HEK293 (cell line): ENCODE results near the gene HYOU1.
A peak's percentile ranks its signal among the peaks of the same experiment; 100 is the strongest.

Experiments
- CTCF ChIA-PET: fragments of 350-600 bp; formaldehyde crosslinking; extraction: SDS; loops from one replicate; lab custom pipeline; 2021; ENCODE audit warnings: antibody characterized with exemption; lab: Yijun Ruan, JAX
- POLR2A ChIA-PET: fragments of 300-600 bp; formaldehyde crosslinking; extraction: SDS; loops from one replicate; lab custom pipeline; 2020; ENCODE audit warnings: antibody characterized with exemption, inconsistent platforms; lab: Yijun Ruan, JAX
- H3K27ac ChIP-seq: fragments of 200-500 bp; sonication (Bioruptor generic); 2 replicates; pipeline ENCODE4 v1.5.1; 2014; ENCODE audit warnings: low read depth, low read length, control low read depth, inconsistent platforms; ENCODE audit errors: extremely low read depth
- H3K36me3 ChIP-seq, 2 experiments: fragments of 200-500 bp in 1 of 2; sonication (Bioruptor generic) in 1 of 2; 1 replicate in 1 of 2; 2 replicates in 1 of 2; pipeline ENCODE4 v1.5.1; 2014 to 2017; ENCODE audit warnings: inconsistent platforms in 2 of 2, low read length in 2 of 2; ENCODE audit not compliant: control insufficient read depth in 2 of 2, insufficient read depth in 1 of 2
- H3K4me1 ChIP-seq: fragments of 200-500 bp; sonication (Bioruptor generic); 2 replicates; pipeline ENCODE4 v1.5.1; 2014; ENCODE audit warnings: mild to moderate bottlenecking, low read length, inconsistent platforms; ENCODE audit not compliant: control insufficient read depth, insufficient read depth
- H3K4me3 ChIP-seq: 2 replicates; pipeline ENCODE4 v1.5.1; 2011; ENCODE audit warnings: low read depth, mild to moderate bottlenecking, control low read depth, low read length, moderate library complexity
- H3K9me3 ChIP-seq: fragments of 200-500 bp; sonication (Bioruptor generic); 2 replicates; pipeline ENCODE4 v1.5.1; 2014; ENCODE audit warnings: low read depth, low read length, inconsistent platforms; ENCODE audit not compliant: control insufficient read depth, insufficient read depth
- EGR2 ChIP-seq: fragments of 450-650 bp; formaldehyde crosslinking; IDR thresholded peaks from 2 replicates; pipeline ENCODE4 v1.5.1; 2016; ENCODE audit warnings: low read depth, missing biosample characterization, missing genetic modification characterization
- HOXD13 ChIP-seq: sonication (generic); formaldehyde crosslinking; IDR thresholded peaks from 2 replicates; pipeline ENCODE4 v1.8.0; 2022; ENCODE audit warnings: missing genetic modification reagents, borderline replicate concordance
- MYNN ChIP-seq: fragments of 450-650 bp; formaldehyde crosslinking; IDR thresholded peaks from 2 replicates; pipeline ENCODE4 v1.5.1; 2016; ENCODE audit warnings: missing biosample characterization, missing genetic modification characterization, borderline replicate concordance
- PRDM1 ChIP-seq: fragments of 450-650 bp; formaldehyde crosslinking; IDR thresholded peaks from 2 replicates; pipeline ENCODE4; 2016; ENCODE audit warnings: missing biosample characterization, missing genetic modification characterization
- ZFP37 ChIP-seq: fragments of 450-650 bp; formaldehyde crosslinking; IDR thresholded peaks from 2 replicates; pipeline ENCODE4 v1.5.1; 2016; ENCODE audit warnings: missing biosample characterization, missing genetic modification characterization
- ZNF184 ChIP-seq: fragments of 450-650 bp; IDR thresholded peaks from 2 replicates; pipeline ENCODE4 v1.5.1; 2018; ENCODE audit warnings: missing biosample characterization, mild to moderate bottlenecking, missing genetic modification characterization
- ZNF19 ChIP-seq: fragments of 450-650 bp; formaldehyde crosslinking; IDR thresholded peaks from 2 replicates; pipeline ENCODE4; 2016; ENCODE audit warnings: missing biosample characterization, missing genetic modification characterization, low read depth
- ZNF2 ChIP-seq: fragments of 450-650 bp; formaldehyde crosslinking; IDR thresholded peaks from 2 replicates; pipeline ENCODE4 v1.5.1; 2016; ENCODE audit warnings: missing biosample characterization, missing genetic modification characterization
- ZNF302 ChIP-seq: fragments of 450-650 bp; formaldehyde crosslinking; IDR thresholded peaks from 2 replicates; pipeline ENCODE4 v1.5.1; 2016; ENCODE audit warnings: missing biosample characterization, missing genetic modification characterization, low read depth
- ZNF391 ChIP-seq: fragments of 450-650 bp; formaldehyde crosslinking; IDR thresholded peaks from 2 replicates; pipeline ENCODE4 v1.5.1; 2016; ENCODE audit warnings: low read depth, missing biosample characterization, missing genetic modification characterization, borderline replicate concordance
- ZNF426 ChIP-seq: fragments of 450-650 bp; formaldehyde crosslinking; IDR thresholded peaks from 2 replicates; pipeline ENCODE4 v1.5.1; 2017; ENCODE audit warnings: missing biosample characterization, missing genetic modification characterization, mild to moderate bottlenecking, inconsistent platforms, moderate library complexity
- ZNF548 ChIP-seq: fragments of 450-650 bp; formaldehyde crosslinking; IDR thresholded peaks from 2 replicates; pipeline ENCODE4 v1.5.1; 2016; ENCODE audit warnings: missing biosample characterization, missing genetic modification characterization
- ZNF596 ChIP-seq: fragments of 450-650 bp; IDR thresholded peaks from 2 replicates; pipeline ENCODE4 v1.5.0; 2018; ENCODE audit warnings: missing biosample characterization, mild to moderate bottlenecking, missing genetic modification characterization, moderate library complexity
- ZNF621 ChIP-seq: fragments of 450-650 bp; formaldehyde crosslinking; IDR thresholded peaks from 2 replicates; pipeline ENCODE4 v1.5.1; 2017; ENCODE audit warnings: missing biosample characterization, missing genetic modification characterization
- ZNF624 ChIP-seq: fragments of 450-650 bp; formaldehyde crosslinking; IDR thresholded peaks from 2 replicates; pipeline ENCODE4 v1.5.1; 2017; ENCODE audit warnings: missing biosample characterization, missing genetic modification characterization
- ZNF785 ChIP-seq: fragments of 450-650 bp; formaldehyde crosslinking; IDR thresholded peaks from 2 replicates; pipeline ENCODE4 v1.5.1; 2016; ENCODE audit warnings: missing biosample characterization, missing genetic modification characterization
- ZNF792 ChIP-seq: fragments of 450-650 bp; formaldehyde crosslinking; IDR thresholded peaks from 2 replicates; pipeline ENCODE4 v1.5.1; 2016; ENCODE audit warnings: missing biosample characterization, missing genetic modification characterization
- TF ChIP-seq, protein P1 (sequence below): fragments of 450-650 bp; formaldehyde crosslinking; conservative IDR thresholded peaks from 2 replicates; pipeline ENCODE4 v1.5.1; 2016; ENCODE audit warnings: low read depth, missing biosample characterization, missing genetic modification characterization
- TF ChIP-seq, protein P2 (sequence below): fragments of 450-650 bp; formaldehyde crosslinking; IDR thresholded peaks from 2 replicates; pipeline ENCODE4 v1.5.1; 2016; ENCODE audit warnings: missing biosample characterization, missing genetic modification characterization
- TF ChIP-seq, protein P3 (sequence below): fragments of 450-650 bp; formaldehyde crosslinking; IDR thresholded peaks from 2 replicates; pipeline ENCODE4 v1.5.1; 2016; ENCODE audit warnings: missing biosample characterization, missing genetic modification characterization
- TF ChIP-seq, protein P4 (sequence below): fragments of 450-650 bp; formaldehyde crosslinking; IDR thresholded peaks from 2 replicates; pipeline ENCODE4 v1.5.1; 2017; ENCODE audit warnings: missing biosample characterization, missing genetic modification characterization
- TF ChIP-seq, protein P5 (sequence below): fragments of 450-650 bp; formaldehyde crosslinking; IDR thresholded peaks from 2 replicates; pipeline ENCODE4 v1.5.1; 2016; ENCODE audit warnings: missing biosample characterization, missing genetic modification characterization, low read depth

The HYOU1 gene

DNA sequence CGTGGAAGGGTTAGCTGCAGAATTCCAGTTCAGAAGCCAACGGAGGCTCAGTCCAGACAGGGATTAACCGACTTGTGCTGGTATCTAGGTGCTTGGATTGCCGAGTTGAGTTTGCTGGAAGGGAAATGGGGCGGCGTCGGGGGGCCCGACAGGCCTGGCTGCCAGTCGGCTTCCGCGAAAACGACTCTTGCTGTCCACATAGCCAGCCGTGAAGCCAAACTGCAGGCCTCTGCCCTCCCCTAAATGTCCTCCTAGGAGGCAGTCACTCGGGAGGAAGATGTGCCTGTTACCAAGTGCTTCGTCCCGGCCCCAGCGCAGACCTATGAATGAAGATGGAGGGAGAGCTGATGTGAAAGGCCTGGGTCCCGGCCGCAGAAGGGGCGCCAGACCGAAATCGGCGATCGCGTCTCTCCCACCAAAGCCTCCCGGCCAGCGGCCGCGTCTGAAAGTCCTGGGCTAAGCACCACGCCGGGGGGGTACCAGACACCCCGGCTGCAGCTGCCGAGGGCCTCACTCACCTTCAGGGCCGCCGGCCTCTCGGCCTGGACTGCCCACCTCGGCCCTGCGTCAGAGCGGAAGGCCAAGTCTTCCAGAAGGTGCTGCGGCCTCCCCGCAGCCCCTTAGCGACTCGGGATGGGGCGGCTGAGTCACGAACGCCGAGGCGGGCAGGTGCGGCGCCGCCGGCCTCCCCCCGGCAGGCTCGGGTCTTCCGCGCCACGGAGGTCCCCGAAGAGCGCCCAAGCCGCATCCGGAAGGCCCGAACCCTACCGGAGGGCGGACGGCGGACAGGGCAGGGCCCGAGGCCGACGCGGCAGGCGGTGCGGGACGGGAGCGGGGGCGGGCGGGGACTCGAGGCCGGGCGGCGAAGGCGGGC is 37.2 kb upstream of the HYOU1 start (continued):
- TF ChIP-seq, protein P1, sequence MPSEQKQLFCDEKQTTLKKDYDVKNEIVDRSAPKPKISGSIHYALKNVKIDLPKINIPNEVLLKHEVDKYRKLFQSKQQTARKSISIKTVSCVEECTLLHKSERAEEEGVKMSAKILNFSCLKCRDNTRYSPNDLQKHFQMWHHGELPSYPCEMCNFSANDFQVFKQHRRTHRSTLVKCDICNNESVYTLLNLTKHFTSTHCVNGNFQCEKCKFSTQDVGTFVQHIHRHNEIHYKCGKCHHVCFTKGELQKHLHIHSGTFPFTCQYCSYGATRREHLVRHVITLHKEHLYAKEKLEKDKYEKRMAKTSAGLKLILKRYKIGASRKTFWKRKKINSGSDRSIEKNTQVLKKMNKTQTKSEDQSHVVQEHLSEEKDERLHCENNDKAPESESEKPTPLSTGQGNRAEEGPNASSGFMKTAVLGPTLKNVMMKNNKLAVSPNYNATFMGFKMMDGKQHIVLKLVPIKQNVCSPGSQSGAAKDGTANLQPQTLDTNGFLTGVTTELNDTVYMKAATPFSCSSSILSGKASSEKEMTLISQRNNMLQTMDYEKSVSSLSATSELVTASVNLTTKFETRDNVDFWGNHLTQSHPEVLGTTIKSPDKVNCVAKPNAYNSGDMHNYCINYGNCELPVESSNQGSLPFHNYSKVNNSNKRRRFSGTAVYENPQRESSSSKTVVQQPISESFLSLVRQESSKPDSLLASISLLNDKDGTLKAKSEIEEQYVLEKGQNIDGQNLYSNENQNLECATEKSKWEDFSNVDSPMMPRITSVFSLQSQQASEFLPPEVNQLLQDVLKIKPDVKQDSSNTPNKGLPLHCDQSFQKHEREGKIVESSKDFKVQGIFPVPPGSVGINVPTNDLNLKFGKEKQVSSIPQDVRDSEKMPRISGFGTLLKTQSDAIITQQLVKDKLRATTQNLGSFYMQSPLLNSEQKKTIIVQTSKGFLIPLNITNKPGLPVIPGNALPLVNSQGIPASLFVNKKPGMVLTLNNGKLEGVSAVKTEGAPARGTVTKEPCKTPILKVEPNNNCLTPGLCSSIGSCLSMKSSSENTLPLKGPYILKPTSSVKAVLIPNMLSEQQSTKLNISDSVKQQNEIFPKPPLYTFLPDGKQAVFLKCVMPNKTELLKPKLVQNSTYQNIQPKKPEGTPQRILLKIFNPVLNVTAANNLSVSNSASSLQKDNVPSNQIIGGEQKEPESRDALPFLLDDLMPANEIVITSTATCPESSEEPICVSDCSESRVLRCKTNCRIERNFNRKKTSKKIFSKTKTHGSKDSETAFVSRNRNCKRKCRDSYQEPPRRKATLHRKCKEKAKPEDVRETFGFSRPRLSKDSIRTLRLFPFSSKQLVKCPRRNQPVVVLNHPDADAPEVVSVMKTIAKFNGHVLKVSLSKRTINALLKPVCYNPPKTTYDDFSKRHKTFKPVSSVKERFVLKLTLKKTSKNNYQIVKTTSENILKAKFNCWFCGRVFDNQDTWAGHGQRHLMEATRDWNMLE (tag by site-specific recombination), result no peak
- TF ChIP-seq ZNF391 (tag by site-specific recombination) (no peak), ZNF792 (tag by site-specific recombination) (no peak), ZNF596 (no peak), ZNF19 (no peak), ZNF184 (tag by site-specific recombination) (no peak), ZNF302 (tag by site-specific recombination) (no peak), ZFP37 (tag by site-specific recombination) (0 out of 2 replicates have a peak, but pooled peaks have one; percentile 39), ZNF785 (tag by site-specific recombination) (no peak), ZNF426 (tag by site-specific recombination) (no peak)
- TF ChIP-seq, protein P2, sequence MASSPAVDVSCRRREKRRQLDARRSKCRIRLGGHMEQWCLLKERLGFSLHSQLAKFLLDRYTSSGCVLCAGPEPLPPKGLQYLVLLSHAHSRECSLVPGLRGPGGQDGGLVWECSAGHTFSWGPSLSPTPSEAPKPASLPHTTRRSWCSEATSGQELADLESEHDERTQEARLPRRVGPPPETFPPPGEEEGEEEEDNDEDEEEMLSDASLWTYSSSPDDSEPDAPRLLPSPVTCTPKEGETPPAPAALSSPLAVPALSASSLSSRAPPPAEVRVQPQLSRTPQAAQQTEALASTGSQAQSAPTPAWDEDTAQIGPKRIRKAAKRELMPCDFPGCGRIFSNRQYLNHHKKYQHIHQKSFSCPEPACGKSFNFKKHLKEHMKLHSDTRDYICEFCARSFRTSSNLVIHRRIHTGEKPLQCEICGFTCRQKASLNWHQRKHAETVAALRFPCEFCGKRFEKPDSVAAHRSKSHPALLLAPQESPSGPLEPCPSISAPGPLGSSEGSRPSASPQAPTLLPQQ, result 0 out of 2 replicates have a peak, but pooled peaks have one; percentile 13

DNA sequence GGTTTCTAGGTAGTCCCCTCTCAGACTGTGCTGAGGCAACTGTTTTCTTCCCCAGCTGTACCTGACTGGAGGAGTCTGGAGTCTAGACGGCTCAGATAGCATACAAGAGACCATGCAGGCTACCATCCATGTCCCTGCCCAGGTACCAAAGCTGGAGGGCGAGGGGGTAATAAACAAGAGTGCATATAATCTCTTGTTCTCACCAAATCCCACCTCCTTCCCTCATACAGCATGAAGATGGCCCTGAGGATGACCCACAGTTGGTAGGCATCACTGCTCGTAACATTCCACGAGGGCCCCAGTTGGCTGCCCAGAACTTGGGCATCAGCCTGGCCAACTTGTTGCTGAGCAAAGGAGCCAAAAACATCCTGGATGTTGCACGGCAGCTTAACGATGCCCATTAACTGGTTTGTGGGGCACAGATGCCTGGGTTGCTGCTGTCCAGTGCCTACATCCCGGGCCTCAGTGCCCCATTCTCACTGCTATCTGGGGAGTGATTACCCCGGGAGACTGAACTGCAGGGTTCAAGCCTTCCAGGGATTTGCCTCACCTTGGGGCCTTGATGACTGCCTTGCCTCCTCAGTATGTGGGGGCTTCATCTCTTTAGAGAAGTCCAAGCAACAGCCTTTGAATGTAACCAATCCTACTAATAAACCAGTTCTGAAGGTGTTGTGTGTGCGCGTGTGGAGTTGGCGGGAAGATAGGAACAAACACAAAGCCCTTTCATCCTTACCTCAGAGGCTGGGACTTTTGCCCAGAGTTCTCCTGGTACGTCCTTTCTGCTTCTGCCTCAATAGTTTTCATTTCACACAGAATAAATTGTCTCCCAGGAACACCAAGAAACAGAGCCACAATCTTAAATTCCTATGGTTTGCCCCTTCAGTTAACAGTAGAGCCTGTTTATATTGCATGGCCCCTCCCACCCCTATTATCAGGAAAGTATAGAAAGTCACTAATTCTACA is 36.2 kb upstream of the HYOU1 start:
- Histone ChIP-seq H3K36me3 (peaks cover 0 to 75% of the 10 kb centered on the region in 2 experiments; a peak in 1 of 3 replicates), H3K4me3 (peak overlapping the region; percentile 98), H3K4me1 (no peaks in the 10 kb centered on the region), H3K27ac (peak overlapping the region; percentile 82; the same call in 1 of the 2 replicates), H3K9me3 (no peaks in the 10 kb centered on the region)
- ChIA-PET CTCF (interaction anchor here (0.7 to 1.1 kb wide), 4 partner anchors 53 to 281 kb away, joined by 3 to 4 read pairs (median 4); no protein-coding TSS in a partner anchor), POLR2A (interaction anchor here (0.5 to 4.0 kb wide), 16 partner anchors 9 to 412 kb away, joined by 3 to 43 read pairs (median 4); partner anchors contain the start of genes C2CD2L, DPAGT1, HINFP and HMBS)
- TF ChIP-seq, protein P3, sequence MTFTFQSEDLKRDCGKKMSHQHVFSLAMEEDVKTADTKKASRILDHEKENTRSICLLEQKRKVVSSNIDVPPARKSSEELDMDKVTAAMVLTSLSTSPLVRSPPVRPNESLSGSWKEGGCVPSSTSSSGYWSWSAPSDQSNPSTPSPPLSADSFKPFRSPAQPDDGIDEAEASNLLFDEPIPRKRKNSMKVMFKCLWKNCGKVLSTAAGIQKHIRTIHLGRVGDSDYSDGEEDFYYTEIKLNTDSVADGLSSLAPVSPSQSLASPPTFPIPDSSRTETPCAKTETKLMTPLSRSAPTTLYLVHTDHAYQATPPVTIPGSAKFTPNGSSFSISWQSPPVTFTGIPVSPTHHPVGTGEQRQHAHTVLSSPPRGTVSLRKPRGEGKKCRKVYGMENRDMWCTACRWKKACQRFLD (tag by site-specific recombination), result no peak
- peak; percentile 44; the same call in 1 of the 2 replicates for TF ChIP-seq PRDM1 (tag by site-specific recombination)
- TF ChIP-seq, protein P4, sequence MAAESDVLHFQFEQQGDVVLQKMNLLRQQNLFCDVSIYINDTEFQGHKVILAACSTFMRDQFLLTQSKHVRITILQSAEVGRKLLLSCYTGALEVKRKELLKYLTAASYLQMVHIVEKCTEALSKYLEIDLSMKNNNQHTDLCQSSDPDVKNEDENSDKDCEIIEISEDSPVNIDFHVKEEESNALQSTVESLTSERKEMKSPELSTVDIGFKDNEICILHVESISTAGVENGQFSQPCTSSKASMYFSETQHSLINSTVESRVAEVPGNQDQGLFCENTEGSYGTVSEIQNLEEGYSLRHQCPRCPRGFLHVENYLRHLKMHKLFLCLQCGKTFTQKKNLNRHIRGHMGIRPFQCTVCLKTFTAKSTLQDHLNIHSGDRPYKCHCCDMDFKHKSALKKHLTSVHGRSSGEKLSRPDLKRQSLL (tag by site-specific recombination), result no peak
- no peak for TF ChIP-seq MYNN (tag by site-specific recombination)
- TF ChIP-seq ZNF548 (tag by site-specific recombination), result no peak
- TF ChIP-seq ZNF621 (tag by site-specific recombination), result no peak
- no peak for TF ChIP-seq ZNF624
- TF ChIP-seq, protein P5, sequence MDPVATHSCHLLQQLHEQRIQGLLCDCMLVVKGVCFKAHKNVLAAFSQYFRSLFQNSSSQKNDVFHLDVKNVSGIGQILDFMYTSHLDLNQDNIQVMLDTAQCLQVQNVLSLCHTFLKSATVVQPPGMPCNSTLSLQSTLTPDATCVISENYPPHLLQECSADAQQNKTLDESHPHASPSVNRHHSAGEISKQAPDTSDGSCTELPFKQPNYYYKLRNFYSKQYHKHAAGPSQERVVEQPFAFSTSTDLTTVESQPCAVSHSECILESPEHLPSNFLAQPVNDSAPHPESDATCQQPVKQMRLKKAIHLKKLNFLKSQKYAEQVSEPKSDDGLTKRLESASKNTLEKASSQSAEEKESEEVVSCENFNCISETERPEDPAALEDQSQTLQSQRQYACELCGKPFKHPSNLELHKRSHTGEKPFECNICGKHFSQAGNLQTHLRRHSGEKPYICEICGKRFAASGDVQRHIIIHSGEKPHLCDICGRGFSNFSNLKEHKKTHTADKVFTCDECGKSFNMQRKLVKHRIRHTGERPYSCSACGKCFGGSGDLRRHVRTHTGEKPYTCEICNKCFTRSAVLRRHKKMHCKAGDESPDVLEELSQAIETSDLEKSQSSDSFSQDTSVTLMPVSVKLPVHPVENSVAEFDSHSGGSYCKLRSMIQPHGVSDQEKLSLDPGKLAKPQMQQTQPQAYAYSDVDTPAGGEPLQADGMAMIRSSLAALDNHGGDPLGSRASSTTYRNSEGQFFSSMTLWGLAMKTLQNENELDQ, result no peak
- no peak for TF ChIP-seq EGR2 (tag by site-specific recombination)
- TF ChIP-seq HOXD13 (CRISPR knock-in tag), result 0 out of 2 replicates have a peak, but pooled peaks have one; percentile 29
- TF ChIP-seq ZNF2 (tag by site-specific recombination), result no peak
